GM21526 (cell line): ENCODE measurements around the gene TCEAL4.
"Not testable (repeated sequence)": the region's sequence is repeated elsewhere in the genome, so short reads cannot be mapped to it uniquely, and the experiment has no call there.

Source experiments
- ATAC-seq: cut with Tn5 transposase; IDR thresholded peaks from one replicate; pipeline ENCODE4 v1.9.1; 2021; ENCODE audit warnings: moderate library complexity; ENCODE audit not compliant: unreplicated experiment, low FRiP score

Gene TCEAL4

DNA sequence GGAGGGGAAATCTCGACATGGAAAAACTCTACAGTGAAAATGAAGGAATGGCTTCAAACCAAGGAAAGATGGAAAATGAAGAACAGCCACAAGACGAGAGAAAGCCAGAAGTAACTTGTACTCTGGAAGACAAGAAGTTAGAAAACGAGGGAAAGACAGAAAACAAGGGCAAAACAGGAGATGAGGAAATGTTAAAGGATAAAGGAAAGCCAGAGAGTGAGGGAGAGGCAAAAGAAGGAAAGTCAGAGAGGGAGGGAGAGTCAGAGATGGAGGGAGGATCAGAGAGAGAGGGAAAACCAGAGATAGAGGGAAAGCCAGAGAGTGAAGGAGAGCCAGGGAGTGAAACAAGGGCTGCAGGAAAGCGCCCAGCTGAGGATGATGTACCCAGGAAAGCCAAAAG lies 1.3 kb downstream of the TCEAL4 start:
- ATAC-seq: no peak

DNA sequence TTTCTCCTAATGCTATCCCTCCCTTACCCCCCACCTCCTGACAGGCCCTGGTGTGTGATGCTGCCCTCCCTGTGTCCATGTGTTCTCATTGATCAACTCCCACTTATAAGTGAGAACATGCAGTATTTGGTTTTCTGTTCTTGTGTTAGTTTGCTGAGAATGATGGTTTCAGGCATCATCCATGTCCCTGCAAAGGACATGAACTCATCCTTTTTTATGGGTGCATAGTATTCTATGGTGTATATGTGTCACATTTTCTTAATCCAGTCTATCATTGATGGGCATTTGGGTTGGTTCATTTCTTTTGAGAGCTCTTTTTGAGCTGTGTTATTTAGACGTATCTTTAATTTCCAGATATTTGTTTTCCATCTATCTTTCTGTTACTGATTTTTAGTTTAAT lies 7.0 kb downstream of the TCEAL4 start:
- not testable (repeated sequence) for ATAC-seq

DNA sequence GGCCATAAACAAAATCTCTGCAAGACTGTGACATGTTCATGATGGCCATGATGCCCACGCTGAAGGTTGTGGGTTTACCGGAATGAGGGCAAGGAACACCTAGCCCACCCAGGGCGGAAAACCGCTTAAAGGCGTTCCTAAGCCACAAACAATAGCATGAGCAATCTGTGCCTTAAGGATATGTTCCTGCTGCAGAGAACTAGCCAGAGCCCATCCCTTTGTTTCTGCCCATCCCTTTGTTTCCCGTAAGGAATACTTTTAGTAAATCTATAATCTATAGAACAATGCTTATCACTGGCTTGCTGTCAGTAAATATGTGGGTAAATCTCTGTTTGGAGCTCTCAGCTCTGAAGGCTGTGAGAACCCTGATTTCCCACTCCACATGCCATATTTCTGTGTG lies 9.9 kb downstream of the TCEAL4 start:
- ATAC-seq: not testable (repeated sequence)

DNA sequence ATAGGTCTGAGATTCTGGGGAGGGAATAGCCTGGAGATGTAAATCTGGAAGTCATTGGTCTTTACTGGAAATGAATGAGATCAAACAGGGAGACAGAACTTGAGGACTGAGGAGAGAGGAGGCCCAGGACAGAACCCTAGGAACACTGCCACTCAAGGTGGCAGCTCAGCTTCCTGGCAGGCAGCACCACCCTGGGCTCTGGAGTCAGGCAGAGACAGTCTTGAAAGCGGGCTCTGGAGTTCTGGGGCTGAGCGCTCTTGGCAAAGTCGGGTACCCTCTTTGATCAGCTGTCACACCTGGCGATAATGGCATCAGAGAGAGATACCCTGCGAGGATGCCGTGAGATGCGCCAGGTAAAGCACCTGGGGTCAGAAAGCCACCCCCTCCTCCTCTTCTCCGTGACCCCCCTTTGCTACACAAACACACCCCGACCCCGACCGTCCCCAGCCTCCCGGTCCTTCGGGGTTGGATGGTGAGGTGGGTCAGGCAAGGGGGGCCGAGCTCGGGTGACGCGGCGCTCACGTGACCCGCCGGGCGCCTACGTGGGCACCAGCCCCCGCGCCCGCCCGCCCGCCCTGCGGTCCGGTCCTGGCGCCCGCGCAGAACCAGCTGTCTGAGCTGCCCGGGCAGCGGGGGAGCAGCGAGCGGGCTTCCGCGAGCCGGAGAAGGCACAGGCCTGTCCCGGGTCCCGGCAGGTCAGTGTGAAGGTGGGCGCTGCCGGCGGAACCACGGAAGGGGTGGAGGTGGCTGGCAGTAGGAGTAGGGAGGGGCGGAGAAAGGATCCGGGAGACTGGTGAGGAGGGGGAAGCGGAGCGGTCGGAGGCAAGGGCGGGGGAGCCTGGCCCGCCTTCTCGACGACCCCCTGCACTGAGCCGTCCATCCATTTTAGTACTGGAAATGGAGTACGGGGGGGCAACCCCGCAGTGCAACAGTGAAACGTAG lies 22.3 kb downstream of the TCEAL4 start, which contains the start of gene TCEAL3:
TCEAL3 (plus strand) TSS at position 600 of the 942 bp plus-strand sequence. CDS start 1,102 bp downstream, outside the sequence.
- ATAC-seq: peak; percentile 68

DNA sequence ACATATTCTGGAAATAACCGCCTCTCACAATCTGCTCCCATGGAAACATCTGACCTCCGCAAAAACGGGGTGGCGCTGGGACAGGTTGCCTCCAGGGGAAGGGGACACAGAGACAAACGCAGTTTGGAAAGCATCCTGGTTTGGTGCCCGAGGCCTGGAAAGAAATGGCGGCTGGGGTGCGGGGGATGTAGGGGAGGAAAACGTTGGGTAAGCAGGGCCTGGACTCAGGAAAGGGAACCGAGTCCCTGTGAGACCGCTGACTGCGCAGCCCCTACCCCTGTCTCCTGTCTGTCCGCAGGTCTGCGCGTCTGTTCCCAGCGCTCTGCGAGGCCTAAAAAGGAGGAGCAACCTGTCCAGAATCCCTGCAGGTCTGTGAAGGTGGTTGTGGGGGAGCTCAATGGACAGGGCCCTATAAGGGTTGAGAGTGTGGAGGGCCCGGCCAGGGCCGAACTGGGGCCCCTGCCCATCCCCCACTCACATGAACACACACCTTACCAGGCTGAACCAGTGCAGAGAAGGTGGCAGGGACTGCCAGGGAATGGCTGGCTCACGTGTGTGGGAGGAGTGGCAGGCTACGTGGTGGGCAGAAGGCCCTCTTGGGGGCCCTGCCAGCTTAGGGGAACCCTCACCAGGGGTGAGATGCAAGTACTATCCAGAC lies 23.1 kb downstream of the TCEAL4 start:
- no peak for ATAC-seq

DNA sequence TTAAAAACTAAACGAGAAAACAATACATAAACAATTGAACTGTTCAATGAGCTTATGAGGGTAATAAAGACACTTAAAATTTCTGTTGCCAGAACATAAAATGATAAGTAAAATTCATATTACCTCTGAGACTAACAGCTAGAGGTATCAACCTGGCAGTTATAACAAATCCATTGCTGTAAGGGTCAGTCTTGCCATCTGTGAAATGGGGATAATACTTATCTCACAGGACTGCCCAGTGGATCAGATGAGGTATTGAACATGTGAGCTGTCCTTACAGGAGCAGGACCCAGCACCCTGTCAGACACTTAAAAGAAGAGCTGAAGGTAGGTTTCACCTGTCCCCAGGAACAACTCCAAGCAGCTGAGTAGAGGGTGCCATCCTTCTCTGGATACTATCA lies 25.0 kb downstream of the TCEAL4 start:
- ATAC-seq: no peak

DNA sequence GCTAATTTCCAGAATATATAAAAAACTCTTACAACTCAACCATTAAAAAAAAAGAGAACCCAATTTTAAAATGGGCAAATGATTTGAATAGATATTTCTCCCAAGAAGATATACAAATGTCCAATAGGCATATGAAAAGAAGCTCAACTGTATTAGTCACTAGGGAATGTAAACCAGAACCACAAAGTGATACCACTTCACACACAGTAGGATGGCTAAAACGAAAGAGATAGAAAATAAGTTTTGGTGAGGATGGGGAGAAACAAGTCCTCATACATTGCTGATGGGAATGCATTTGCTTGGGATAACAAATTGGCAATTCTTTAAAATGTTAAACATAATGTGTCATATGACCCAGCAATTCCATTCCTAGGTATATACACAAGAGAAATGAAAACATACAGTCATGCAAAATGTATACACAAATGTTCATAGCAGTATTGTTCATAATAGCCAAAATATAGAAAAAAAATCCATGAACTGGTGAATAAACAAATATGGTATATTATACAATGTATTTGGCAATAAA lies 28.1 kb downstream of the TCEAL4 start:
- ATAC-seq: no peak

DNA sequence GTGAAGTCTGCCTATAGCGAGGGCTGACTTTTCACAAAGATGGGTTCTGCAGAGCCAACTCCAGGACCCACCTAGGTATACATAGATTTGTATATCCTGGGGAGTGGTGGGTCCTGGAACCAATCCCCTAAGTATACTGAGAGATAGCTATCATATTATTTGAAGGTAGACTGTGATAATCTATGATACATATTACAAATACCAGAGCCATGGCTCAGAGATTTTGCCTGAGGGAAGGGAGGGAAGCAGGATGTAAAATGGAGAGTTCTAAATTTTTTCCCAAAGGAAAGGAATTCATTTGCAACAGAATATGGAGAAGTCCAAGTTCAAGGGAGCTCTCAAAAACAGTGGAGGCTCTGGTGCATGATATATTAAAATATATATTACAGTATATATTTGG lies 29.7 kb downstream of the TCEAL4 start:
- no peak for ATAC-seq

DNA sequence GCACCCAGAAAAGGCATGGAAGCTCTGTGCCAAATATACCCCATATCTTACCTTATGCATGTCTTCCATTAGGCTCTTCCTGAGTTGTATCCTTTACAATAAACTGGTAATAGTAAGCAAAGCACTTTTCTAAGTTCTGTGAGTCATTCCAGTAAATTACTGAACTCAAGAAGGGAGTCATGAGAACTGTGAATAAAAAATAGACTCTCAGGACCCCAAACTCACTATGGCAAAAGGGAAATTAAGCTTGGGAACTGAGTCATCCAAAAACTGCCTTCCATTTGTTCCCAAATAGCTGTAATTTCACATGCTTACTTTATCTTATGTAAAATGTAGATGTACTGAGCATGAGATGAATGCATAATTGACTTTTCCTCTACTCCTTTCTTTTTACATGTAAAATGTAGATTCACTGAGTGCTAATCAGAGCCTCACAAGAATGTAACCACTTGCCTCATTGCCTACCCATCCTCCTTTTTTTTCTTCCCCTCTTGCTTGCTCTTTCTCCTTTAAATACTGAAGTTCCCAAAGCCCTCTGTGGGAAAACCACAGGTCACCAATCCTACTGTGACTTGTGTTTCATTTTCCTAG lies 30.6 kb downstream of the TCEAL4 start:
- ATAC-seq: no peak

DNA sequence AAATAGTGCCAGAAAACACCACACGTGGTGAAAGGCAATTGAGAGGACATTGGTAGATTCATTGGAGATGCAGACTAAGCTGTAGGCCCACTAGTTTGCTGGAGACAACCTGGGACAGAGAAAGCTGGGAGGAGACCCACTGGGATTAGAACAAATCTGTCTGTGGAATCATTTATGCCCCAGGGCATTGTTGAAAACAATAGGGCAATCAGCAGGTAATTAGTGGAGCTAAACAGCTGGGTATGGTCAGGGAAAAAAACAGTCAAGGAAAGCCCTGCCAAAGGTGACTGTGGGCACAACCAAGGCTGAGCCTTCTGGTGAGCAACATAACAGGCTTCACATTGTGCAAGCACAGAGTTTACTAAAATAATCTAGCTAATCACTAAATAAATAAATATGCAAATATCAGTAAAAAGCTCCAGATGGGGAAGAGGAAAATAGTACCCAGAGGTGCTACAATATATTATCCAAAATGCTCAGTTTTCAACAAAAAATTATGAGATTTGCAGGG lies 31.4 kb downstream of the TCEAL4 start:
- ATAC-seq: no peak

DNA sequence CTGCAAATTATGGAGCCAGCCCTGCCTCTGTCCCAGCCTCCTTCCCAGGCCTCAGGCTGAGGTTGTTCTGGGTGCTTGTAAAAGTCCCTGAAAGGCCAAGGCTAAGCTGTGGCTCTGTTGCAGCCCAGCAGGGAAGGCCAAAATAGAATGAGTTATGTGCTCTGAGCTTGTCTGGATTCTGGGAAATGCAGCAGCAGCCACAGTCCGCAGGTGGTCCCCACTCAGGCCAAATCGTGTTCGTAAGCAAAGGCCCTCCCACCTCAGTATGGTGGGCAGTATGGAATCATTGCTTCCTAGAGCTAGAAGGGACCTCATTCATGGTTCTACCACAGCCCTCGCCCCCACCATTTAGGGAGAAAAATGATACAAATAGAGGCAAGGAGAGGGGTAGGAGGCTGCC lies 38.8 kb downstream of the TCEAL4 start:
- no peak for ATAC-seq

DNA sequence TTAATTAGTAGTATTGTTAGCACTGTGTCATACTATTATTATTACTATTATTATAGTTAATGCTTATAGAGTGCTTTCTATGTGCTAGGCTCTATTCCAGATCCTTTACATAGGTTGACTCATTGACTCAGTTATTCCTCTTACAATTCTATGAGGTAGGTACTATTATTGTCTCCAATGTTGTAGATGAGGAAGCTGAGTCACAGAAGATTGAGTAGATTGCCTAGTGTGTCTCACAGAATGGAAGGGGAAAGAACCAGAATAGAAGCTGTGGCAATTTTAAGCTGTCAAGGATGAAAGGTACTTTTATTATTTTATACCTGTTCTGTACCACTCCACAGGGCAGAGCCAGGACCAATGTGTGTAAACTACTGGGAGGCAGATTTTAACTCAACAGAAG lies 41.5 kb downstream of the TCEAL4 start:
- no peak for ATAC-seq

DNA sequence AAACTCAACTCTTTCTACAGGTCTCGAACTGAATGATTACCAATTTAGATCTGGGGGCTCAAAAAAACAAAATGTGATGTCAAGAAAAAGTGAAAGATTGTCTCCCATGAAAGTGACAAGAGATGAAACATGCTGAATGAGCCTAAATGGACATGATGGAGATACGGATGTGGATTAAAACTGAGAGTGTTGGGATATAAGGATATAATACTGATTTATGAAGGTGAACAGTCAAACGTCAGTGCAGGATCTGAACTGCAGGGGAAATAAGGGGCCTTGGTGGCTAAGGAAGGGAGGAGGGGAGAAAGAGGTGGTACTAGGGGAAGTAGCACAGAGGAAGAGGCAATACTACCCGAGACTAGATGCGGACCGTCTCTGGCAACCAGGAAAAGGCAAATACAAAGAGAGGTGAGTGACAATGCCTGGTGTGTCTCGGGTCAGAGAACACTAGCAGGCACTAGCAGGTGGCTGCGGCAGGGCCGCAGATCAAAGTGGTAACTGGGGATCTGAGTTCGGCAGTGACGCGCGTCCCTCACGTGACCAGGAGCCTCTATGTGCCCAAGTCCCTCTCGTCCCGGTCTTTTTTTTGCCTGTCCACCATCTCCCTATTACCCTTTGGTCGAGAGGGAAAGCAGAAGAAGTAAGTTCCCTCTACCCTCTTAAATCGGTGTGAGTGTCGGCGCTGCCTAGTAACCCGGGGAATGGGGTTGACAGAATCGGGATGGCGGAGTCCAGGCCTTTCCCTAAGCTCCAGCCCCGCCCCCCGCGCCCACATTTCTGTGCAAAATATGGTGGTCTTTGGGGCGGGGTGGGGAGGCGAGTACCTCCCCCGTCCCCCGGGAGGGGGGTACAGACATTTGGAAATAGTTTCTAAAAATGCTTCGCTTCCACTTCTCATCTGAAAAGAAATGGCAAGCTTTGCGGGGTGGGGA lies 43.3 kb downstream of the TCEAL4 start, which contains the start of gene TCEAL1:
TCEAL1 (plus strand) TSS at position 590 of the 932 bp plus-strand sequence. CDS start 942 bp downstream, outside the sequence.
- peak; percentile 56 for ATAC-seq

DNA sequence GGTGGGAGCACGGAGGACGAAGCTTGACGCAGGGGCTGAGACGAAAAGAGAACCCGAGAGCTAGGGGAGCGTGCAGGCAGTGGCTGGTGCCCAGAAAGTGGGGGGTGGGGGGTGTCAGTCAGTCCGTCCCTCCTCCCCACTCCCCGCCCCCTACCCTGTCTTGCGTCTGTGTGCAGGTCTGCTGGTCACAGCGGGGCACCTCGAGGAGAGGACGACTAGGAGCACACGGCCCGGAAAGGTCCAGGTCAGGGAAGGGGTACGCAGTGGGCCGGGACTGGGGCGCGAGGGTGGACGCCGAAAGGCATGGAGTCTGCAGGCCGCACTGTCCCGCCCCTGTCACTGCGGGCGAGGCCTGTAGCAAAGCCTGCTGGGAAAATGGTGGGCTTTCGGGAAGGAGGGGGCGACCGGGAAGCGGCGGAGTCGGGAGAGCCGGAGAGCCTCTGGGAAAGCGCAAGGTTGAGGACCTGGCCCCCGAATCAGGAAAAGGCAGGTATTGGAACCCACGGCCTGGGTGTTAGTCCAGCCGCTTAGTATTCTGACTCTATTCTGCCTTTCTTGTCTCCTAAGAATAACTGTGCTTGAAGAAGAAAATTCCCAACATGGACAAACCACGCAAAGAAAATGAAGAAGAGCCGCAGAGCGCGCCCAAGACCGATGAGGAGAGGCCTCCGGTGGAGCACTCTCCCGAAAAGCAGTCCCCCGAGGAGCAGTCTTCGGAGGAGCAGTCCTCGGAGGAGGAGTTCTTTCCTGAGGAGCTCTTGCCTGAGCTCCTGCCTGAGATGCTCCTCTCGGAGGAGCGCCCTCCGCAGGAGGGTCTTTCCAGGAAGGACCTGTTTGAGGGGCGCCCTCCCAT lies 44.2 kb downstream of the TCEAL4 start:
- ATAC-seq: peak; percentile 42

DNA sequence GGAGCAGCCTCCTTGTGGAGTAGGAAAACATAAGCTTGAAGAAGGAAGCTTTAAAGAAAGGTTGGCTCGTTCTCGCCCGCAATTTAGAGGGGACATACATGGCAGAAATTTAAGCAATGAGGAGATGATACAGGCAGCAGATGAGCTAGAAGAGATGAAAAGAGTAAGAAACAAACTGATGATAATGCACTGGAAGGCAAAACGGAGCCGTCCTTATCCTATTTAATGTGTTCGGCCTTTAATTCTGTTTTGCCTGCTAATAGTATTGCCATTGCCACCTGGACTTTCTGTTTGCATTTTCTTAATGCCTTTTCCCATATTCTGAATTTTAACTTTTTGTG lies 44.8 kb downstream of the TCEAL4 start:
- ATAC-seq: no peak

DNA sequence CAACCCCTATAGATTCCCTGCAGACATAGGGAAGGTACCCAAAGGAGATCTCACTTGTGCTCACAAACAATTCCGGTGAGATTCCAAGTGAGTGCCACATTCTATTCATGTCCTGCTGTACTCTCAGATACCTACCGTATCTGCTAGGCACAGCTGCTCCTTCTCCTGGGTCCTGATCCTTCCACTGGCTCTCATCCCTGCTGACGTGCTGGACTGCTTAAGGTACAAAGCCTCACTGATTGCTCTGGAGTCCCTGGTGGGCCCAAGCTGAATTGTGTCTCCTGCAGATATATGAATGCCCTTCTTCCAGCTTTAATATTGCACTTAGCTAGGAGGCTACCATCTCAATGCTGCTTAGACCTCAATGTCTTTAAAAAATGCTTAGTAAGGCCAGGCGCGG lies 45.8 kb downstream of the TCEAL4 start:
- ATAC-seq: no peak

DNA sequence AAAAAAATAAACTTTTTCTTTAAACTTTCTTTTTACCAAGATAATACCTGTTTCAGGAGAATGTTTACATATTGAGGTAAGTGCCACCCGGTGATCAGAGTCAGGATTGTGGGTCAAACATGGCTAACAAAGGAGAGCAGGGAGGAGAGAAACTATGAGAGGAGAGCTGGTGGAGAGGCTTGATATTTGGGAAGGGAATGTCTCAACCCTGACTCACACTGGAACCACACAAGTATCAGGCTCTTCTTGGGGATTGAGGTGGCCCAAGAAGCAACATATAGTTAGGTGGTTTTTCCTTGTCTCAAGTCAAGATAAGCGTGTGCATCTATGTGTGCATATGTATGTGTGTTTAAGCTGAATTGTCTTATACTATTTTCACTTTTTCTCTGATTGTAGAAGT lies 50.1 kb downstream of the TCEAL4 start:
- ATAC-seq: no peak
